HG02763 (cell line): ENCODE results near the gene SLC1A7.

Source experiments
- ATAC-seq: cut with Tn5 transposase; IDR thresholded peaks from one replicate; pipeline ENCODE4 v1.9.1; 2021; ENCODE audit warnings: mild to moderate bottlenecking, moderate library complexity; ENCODE audit not compliant: unreplicated experiment

SLC1A7 gene

GRCh38 chr1:53116307-53116810, 26.1 kb downstream of the SLC1A7 start:
- ATAC-seq, result no peak

- ATAC-seq, result no peak
These were observed 26.8 kb downstream of the SLC1A7 start for GRCh38 chr1:53115403-53116306.

GRCh38 chr1:53114581-53115400, 27.6 kb downstream of the SLC1A7 start:
- ATAC-seq, result no peak

GRCh38 chr1:53114090-53114489, 28.3 kb downstream of the SLC1A7 start:
- ATAC-seq, result no peak

- no peak for ATAC-seq
These were observed 29.6 kb downstream of the SLC1A7 start for GRCh38 chr1:53112861-53113260.

GRCh38 chr1:53112271-53112774, 30.1 kb downstream of the SLC1A7 start:
- ATAC-seq, result no peak

GRCh38 chr1:53111693-53112092, 30.7 kb downstream of the SLC1A7 start:
- ATAC-seq, result no peak

GRCh38 chr1:53111073-53111556, 31.3 kb downstream of the SLC1A7 start:
- no peak for ATAC-seq

- ATAC-seq, result no peak
These were observed 31.9 kb downstream of the SLC1A7 start for GRCh38 chr1:53110370-53111072.

- ATAC-seq, result no peak
These were observed 33.5 kb downstream of the SLC1A7 start for GRCh38 chr1:53108646-53109580.

- no peak for ATAC-seq
These were observed 34.7 kb downstream of the SLC1A7 start for GRCh38 chr1:53107570-53108322.

- ATAC-seq, result no peak
These were observed 35.3 kb downstream of the SLC1A7 start for GRCh38 chr1:53107090-53107489.

- ATAC-seq, result no peak
These were observed 38.0 kb downstream of the SLC1A7 start for GRCh38 chr1:53104289-53104913.

- ATAC-seq, result no peak
These were observed 47.9 kb downstream of the SLC1A7 start for GRCh38 chr1:53094533-53094919.

GRCh38 chr1:53093778-53094532, 48.5 kb downstream of the SLC1A7 start:
- ATAC-seq, result no peak

GRCh38 chr1:53093451-53093754, 49.0 kb downstream of the SLC1A7 start:
- no peak for ATAC-seq

- ATAC-seq, result no peak
These were observed 49.6 kb downstream of the SLC1A7 start for GRCh38 chr1:53092659-53093450.
